Measurements from ENCODE around the gene C2orf81.
"Not testable (repeated sequence)": the region's sequence is repeated elsewhere in the genome, so short reads cannot be mapped to it uniquely, and the experiment has no call there.

C2orf81 gene

DNA sequence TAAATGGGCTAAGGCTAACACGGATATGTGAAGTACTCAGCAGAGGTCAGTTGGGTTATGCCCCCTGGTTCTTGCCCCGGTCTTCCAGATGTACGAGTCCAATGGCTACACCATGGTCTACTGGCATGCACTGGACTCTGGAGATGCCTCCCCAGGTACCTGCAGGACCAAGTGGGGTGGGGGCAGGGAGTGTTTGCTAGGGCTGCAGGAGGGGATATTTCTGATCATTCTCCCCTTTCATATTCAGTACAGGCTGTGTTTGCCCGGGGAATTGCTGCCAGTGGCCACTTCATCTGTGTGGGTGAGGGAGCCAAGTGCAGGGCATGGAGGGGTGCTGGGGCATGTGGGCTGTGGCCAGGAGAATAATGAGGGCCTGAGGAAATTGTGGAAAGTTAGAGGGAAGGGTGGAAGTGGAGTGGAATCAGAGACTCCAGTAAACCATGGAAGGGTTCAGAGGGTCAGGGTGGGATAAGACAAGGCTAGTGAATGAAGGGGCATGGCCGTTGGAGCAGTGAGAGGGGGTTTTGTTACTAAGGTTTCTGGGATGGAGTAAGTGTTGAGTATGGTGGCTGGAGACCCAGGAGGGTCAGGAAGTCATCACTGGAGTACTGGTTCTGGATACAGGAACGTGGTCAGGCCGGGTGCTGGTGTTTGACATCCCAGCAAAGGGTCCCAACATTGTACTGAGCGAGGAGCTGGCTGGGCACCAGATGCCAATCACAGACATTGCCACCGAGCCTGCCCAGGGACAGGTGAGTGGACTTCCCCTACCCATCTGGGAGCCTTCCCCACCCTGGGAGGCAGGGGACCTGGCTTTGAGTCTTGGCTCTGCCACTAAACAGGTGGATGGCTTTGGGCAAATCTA lies 2.0 kb upstream of the C2orf81 start:
- no peak for DNase-seq

DNA sequence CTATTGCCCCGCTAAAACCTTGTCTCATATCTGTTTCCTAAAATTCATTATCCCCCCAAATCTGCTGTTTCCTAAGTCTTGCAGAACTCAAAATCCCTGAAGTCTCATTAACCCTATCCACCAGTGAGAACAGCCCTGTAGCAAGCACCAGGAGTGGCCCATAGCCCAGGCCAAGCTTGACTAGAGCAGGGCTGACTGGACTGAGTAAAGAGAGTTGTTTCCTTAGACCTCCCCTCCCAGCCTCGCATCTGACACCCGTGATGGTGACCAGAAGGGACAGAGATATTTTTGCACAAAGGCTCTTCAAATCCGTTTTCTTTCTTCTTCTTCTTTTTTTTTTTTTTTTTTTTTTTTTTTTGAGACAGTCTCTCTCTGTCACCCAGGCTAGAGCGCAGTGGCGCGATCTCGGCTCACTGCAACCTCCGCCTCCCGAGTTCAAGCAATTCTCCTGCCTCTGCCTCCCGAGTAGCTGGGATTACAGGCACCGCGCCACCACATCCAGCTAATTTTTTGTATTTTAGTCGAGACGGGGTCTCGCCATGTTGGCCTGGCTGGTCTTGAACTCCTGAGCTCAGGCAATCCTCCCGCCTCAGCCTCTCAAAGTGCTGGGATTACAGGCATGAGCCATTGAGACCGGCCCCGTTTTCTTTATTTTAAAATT lies 846 bp downstream of the C2orf81 start:
- not testable (repeated sequence) for DNase-seq

DNA sequence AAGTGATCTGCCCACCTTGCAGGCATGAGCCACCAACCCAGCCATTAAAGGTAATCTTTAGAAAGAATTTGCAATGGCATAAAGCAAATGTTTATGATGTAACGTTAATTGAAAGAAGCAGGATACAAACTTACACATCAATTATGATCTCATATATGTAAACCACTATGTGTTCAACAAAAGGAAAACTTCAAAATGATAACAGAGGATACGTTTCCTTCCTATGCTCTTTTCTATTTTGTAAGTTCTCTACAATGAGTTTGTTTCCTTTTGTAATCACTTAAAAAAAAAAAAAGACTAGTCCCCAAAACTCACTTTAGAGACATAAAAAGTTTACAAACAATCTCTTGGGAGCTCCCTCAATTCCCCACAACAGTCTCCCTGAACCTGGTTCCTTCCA lies 1.4 kb downstream of the C2orf81 start:
- DNase-seq: no peak

DNA sequence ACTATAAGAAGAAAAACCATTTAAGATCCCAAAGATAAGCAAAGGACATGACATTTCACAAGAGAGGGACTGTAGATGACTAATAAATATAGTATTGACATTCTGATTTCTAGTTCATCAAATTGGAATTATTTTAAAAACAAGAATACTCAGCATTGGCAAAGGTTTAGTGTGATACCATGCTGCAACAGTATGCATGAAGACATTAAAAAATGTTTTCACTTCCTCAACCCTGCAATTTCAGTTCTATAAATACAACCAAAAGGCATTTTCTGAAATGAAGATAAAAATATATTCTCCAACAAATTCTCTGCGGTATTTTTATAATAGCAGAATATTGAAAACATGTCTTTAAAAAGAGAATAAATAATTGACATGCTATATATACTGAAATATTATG lies 2.1 kb downstream of the C2orf81 start:
- DNase-seq: no peak

DNA sequence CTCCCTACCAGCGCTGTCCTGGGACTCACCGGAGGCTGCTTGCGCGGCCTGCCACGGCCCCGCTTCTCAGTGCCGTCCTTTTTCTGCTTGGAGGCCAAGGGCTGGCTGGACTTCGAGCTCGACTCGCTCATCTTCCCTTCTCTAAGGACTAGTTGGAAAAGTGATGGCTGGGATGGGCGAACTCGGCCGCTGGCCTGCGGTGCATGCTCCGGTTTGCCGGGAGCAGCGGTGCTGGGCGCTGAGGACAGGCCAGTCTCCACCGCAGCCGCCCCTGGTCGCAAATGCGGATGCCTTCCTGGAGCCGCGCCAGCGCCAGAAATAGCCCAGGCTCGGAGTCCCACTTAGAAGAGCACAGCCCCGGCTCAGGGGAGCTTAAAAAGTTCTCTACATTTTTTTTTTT lies 3.1 kb downstream of the C2orf81 start:
- no peak for DNase-seq

DNA sequence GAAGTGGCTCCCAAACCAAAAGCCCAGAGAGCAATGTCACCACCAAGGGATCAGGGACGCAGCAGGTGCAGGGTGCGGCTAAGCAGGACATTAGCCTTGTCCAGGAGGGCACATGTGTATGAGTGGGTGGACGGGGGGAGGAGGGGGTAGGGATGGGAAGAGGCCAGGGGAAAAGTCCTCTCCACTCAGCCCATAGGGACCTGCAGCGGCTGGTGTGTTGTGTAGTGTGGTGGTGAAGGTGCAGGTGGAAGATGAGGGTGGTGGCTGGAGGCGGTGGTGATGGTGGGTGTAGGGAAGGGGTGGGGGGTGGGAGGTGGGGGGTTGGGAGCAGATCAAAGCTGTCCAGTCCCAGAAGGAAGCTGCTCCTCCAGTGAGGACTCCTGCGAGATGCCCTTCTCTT lies 3.7 kb downstream of the C2orf81 start:
- no peak for DNase-seq

DNA sequence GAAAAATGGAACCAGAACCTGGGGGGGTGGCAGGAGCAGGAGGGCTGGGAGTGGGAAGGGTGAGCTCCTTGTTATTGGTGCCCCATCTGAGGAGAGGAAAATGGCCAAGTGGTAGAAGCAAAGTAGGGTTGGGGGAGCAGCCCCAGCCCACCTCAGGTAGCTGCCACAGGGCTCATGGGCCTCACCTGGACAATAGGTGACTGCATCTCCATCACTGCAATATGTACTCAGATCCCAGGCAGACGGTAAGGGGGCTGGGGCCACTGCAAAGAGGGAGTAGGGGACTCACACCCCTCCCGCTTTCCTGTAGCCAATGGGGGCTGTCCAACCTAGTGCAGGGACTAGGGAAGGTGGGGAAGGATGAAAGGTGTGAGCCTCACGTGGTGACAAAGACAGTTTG lies 4.2 kb downstream of the C2orf81 start:
- no peak for DNase-seq

DNA sequence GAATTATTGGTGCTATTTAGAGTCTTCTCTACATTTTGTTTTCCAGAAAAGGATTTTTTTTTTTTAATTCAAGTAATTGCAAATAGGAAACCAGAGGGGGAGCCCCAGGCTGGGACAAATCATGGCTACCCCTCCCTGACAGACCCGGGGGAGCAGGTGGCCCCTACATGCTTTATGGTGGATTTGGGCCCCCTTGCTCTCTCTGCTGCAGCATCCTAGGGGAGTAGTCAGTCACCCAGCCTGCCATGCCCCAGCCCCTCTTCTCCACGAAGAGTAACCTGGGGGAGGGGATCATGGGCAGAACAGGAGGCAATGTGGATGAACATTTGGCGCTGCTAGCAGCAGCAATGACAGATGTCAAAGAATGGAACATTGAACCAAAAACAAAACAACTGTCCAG lies 4.6 kb downstream of the C2orf81 start:
- DNase-seq: no peak

DNA sequence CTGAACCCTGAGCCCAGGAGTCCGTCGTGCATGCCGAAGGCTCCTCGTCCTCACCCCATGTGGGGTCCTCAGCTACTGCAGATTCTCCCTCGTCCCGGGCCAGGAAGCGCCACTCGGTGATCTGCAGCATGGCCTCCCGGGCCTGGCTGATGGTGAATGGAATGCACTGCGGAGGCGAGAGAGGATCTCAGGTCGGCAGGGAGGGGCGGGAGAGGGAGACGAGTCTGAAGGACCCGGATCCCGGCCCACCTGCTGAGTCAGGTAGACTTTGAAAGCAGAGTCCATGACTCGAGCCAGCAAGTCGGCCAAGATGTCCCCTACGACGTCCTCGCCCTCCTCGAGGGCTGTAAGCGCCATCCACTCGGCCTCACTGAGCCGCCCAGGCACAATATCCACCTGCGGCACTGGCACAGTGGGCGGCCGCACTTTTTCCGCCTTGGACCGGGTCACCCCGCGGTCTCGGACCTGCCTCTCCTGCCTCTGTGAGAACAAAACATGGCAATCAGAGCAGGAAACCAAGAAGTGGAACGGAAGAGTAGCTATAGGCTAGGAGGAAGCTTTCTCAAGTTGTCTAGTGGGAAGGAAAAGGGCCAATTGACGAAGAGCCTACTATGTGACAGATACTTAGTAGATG lies 5.5 kb downstream of the C2orf81 start:
- DNase-seq: no peak

DNA sequence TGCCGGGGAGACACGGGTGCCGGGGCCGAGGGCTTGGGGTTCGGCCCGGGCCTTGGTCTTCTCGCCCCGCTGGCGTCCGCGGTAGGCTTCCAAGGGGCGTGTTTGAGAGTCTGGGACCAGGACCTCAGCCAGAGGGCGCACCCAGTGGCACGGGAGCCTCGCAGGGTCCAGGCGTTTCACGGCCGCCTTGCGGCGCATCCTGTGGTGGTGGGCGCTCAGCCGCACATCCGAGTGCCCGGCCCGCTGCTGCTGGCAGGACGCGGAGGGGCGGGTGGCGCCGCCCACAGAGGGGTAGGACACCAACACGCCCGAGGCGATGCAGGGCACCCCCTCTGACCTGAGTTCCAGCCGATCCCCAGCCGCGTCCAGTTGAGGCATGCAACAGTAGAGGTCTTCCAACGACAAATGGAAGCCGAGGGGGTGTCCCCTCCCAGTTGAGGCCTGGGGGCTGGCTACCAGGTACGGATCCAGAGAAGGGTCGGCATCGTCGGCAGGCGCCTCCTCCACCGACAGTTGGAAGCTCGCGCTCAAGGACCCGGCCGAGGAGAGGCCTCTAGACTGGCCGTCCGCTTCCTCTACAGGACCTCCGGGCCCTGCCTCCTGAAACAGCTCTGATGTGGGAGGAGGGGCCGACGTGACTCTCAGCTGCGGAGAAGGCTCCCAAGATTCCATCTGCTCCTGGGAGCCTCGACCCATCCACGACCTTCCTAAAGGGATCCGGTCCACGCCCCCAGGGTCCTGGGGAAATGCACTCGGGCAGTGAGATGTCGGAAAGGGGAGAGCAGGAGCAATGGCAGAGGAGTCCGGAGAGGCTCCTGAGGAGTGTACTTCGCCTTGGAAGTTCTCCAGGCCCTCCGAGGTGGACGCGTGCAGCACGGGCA lies 6.3 kb downstream of the C2orf81 start:
- DNase-seq: no peak

DNA sequence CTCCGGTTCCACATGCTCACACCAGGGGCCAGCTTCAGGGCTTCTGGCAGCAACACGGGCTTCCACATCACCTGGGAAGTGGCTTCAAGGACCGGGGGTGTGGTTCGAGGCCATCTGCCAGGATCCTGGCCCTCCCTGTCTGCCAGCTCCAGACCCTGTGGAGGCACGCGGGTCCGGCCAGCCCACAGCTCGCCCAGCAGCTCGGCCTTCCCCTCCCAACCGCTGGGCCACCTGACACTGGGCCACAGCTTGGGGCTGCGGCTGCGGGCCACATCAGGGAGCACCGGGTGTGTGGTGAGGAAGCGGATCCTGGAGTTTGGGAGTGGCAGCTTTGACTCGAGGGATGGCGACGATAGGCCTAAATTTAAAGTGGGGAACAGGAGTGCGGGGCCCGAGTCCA lies 7.0 kb downstream of the C2orf81 start:
- no peak for DNase-seq

DNA sequence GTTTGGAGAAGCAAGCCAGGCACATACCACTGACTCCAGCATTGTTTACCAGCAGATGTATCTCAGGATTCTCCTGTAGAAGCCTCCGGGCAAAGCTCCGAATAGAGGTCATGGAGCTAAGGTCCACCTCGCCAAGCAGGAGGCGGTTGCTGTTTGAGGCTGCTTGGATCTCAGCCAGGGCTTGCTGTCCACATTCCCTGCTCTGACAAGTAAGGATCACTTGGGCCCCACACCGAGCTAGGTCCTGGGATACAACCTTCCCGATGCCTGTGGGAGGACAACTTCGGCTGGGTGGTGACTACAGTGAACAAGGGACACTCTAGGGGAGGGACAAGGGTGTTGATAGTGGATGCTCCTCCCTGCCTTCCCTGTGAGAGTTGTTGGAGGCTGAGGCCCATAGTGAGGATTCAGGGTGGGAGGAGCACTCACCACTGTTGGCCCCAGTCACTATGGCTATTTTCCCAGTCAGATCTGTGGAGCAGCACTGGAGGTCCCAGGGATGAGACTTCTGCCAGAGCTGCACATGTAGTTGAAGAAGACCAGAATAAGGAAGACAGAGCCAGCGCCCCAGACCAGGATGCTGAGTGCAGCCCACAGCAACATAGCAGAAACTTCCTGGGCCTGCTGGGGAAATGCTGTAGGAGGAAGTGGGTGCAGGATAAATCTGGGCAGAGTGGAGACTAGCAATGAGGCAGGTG lies 8.3 kb downstream of the C2orf81 start:
- DNase-seq: no peak

DNA sequence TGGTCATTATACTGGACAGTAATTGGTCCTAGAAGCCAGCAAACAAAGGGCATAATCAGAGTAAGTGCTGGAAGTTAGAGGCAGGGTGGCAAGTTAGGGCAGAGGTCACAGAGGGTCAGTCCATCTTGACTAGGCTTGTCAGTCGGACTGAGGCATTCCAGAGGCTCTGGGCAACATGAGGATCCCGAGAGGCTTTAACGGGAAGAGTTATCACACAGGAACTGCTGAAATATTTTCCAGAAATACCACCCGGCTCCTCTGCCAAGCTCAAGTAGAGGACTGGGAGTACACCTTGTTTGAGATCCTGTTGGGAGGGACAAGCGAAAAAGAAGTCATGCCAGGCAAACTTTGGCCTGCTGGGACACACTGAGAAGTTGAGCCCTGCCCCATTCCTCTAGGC lies 13.7 kb downstream of the C2orf81 start:
- no peak for DNase-seq

DNA sequence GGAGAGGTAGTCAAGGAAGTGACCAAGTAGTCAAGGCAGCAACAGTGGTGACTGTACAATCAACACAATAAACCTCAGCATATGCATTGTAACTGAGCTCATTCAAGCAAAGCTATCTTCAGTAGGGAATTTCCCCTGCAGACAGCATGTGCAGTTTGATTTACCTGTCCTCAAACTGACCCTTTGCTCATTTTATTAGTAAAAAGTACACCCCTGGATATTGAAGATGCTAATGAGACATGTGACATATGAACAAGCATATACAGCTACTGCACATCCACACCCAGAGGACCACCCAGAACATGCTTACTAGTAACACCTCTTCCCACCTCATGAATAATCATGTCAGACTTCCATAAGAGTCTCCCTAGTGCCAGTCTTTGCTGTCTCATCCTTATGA lies 15.4 kb downstream of the C2orf81 start:
- no peak for DNase-seq

DNA sequence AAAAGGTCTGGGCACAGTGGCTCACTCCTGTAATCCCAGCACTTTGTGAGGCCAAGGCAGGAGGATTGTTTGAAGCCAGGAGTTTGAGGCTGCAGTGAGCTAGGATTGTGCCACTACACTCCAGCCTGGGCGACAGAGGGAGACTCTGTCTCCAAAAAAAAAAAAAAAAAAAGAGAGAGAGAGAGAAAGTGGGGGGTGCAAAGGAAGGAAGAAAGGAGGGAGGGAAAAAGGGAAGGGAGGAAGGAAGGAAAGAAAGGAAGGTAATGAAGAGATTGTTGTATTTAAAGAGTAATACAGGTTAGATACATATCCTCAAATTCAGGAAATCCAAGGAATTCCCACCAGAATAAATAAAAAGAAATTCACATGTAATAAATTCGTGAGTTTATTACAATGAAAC lies 19.5 kb downstream of the C2orf81 start:
- DNase-seq: no peak

DNA sequence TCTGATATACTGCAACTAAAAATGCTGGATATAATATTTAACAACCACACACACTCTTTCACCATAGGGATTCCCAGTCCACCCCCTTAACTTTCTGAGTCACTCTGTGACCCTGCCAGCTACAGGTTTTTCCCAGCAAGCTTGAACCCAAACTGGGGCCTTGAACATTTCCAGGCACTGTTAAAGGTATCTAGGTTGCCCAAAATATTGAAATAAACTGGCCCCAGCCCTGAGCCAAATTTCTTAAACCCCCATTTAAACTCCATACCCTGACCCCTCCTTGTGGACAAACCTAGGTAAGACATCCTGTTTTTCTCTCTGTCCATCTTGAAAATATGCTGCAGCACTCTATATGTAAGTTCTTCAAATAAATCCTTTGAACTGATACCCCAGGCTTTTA lies 21.6 kb downstream of the C2orf81 start:
- DNase-seq: no peak

DNA sequence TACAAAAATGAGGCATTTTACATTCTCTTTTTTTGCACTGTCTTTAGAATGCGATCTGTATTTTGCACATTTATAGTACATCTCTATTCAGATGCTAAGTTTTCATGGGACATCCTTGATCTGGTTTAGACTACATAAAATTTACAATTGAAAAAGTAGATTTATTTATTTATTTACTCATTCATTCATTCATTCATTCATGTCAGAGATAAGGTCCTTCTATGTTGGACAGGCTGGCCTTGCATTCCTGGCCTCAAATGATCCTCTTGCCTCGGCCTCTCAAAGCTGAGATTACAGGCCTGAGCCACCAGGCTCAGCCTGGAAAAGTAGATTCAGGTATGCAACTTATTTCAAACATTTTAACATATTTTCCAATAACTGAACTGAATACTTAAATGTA lies 25.3 kb downstream of the C2orf81 start:
- no peak for DNase-seq

DNA sequence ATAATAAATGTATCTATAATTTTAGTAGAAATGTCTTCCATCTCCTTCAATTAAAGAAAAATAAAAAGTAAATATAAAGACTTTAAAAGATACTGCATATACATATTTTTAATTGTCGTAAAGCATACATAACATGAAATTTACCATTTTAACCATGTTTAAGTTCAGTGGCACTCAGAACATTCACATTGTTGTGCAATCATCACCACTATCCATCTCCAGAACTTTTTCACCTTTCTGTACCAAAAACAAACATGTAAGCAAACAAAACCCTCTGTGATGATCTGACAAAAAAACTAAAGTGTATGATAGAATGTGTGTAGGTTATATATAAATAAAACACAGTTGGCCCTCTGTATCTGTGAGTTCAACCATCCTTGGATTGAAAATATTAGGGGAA lies 27.9 kb downstream of the C2orf81 start:
- no peak for DNase-seq

DNA sequence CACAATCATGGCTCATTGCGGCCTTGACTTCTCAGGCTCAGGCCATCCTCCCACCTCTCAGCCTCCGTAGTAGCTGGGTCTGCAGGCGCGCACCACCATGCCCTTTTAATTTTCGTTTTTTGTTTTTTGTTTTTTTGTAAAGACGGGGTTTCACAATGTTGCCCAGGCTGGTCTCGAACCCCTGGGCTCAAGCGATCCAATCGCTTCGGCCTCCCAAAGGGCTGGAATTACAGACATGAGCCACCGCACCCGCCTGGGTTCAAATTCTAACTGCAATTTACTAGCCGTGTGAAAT lies 29.0 kb downstream of the C2orf81 start:
- no peak for DNase-seq

DNA sequence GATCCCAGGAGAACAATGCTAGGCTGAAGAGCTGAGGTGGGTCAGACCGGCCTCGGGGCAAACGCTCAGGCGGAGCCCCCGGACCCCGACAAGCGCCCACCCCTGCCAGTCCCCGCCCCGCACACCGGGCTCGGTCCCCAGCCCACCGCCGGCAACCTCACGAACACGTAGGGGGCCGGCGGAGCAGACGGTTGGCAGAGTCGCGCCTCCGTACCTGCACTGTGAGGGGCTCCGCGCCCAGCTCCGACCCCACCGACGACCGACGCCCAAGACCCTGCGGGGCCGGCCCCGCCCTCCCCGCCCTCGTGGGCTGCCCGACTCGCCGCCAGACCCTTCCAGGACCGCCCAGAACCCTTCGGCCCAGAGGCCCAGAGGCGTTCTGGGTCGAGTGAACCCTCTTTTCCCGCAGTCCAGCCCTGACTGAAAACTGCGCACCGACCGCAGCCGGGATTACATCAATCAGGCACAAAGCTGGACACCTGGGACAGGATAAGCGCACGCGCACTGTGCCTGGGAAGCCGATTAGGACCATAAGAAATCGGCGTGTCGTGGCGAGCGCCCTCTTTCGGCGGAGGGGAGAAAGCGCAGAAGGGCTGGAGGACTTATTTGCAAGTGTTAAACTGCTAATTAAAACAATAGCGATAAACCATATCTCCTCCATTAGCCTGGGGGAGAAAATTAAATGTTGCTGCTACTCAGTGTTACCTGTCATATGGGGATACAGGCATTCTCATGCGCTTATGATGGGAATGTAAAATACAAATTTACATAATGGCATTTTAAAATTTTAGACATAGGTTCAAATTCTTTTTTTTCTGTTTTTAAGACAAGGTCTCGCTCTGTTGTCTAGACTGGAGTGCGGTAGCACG lies 29.6 kb downstream of the C2orf81 start:
- DNase-seq: no peak

DNA sequence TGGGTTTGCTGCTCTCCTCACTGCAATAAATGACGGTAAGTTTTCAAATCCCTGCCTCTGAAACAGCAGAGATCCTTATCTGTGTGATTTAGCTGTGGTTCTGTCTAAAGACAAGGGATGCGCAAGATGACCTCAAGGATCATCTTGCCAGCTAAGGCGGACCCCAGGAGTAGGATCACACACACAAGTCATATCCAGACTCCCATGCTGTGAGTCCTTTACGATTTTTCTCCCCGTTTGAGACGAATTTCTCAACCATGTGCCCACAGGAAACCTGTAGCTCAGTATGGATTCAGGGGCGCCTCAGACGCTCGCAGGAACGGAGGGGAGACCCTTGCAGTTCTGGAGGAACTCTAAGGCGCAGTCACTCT lies 30.2 kb downstream of the C2orf81 start:
- DNase-seq: no peak

DNA sequence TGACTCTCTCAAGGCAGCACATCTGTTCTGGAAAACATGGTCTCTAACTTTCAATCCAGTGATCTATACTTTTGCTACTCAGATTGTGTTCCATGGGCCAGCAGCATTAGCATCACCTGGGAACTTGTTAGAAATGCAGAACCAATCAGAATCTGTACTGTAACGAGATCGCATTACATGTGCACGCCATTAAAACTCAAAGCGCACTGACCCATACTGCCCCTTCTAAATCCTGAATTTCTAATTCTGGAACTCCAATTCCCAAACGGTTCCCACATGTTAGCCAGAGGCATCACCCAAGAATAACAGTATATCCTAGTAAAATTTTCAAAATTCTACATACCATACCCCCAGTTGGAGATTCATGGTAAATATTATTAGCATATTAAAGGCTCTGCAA lies 30.8 kb downstream of the C2orf81 start:
- no peak for DNase-seq

All from NCI-H1048 (cell line).